Activated naive CD4-positive, alpha-beta T cell treated with anti-CD3 and anti-CD28 coated beads, Interleukin-2, amount 10 ng/mL, durations not matched to agents 7 days and 5 days (primary cell): Measurements from ENCODE around the gene PGA5.
A peak's percentile ranks its signal among the peaks of the same experiment; 100 is the strongest.

ENCODE experiments used
- CTCF ChIA-PET: fragments of 350-600 bp; sonication (Branson Sonifier 250); formaldehyde crosslinking; loops from one replicate; lab custom pipeline; 2021; ENCODE audit warnings: antibody characterized with exemption; lab: Charles Lee
- DNase-seq: peaks from one replicate; pipeline ENCODE4 v3.0.0-alpha.2; 2020
- H3K27ac Mint-ChIP-seq: one replicate; pipeline ENCODE4 v1.8.0; 2021; ENCODE audit warnings: mild to moderate bottlenecking, moderate library complexity, mixed read lengths
- H3K27me3 Mint-ChIP-seq: one replicate; pipeline ENCODE4 v1.8.0; 2021; ENCODE audit warnings: mild to moderate bottlenecking, mixed read lengths
- H3K36me3 Mint-ChIP-seq: one replicate; pipeline ENCODE4 v1.8.0; 2021; ENCODE audit warnings: mixed read lengths
- H3K4me1 Mint-ChIP-seq: one replicate; pipeline ENCODE4 v1.8.0; 2021; ENCODE audit warnings: mixed read lengths
- H3K4me3 Mint-ChIP-seq: one replicate; pipeline ENCODE4 v1.8.0; 2021; ENCODE audit warnings: mild to moderate bottlenecking, moderate library complexity, mixed read lengths
- H3K9me3 Mint-ChIP-seq: one replicate; pipeline ENCODE4 v1.8.0; 2021; ENCODE audit warnings: mixed read lengths

The PGA5 gene

DNA sequence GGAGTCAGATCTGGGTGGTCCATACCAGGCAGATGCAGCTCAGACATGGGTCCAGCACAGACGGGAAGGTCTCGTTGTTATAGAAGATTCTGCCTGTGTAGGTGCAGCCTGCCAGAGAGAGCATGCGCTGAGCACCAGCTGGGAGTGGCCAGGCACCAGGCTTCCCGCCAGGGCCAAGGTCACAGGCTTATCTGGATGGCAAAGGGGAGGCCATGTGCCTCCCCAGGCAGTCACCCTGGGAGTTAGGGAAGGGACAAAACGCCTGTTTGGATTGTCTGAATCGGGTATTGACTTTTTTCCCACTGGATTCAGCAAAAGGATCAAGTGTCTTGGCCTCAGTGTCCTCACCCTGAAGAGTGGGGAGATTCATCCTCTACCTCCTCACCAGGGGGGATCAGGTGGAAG, 26.5 kb downstream of the PGA5 start:
- H3K27ac Mint-ChIP-seq: no peak overlapping the region
- CTCF ChIA-PET: interaction anchor here (2.0 kb wide), 1 partner anchor 13 kb away, joined by 6 read pairs; no protein-coding TSS in a partner anchor

DNA sequence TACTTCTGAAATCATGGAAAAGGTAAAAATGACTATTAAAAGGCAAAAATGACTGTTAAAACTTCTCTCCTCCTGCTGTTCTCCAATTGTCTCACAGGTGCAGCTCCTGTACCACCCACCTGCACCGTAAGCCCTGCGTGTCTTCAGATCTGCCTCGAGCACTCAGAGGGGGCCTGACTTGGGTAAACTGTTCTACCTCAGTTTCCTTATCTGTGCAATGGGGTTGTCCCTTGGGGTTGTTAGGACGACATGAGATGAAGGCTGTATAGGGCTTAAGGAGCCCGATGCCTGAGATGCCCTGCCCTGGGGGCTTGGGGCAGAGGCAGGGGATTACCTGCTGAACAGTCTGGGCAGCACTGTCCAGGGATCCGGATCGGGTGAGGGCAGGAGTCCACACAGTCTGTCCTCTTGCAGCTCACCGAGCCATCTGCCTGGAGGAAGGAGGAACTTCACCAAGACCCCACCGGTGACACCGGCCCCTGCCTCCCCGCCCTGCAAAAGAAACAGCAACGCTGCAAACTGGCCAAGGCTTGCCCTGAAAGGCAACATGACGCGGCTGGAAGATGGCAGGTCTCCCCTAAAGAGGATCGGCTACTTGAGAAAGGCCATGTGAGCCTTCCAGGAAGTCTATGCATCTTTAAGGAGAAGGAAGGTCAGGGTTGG, 27.7 kb downstream of the PGA5 start:
- Mint-ChIP-seq H3K36me3 (no peaks in the 10 kb centered on the region), H3K27me3 (no peaks in the 10 kb centered on the region), H3K9me3 (no peaks in the 10 kb centered on the region), H3K27ac (no peak overlapping the region), H3K4me3 (no peak overlapping the region), H3K4me1 (no peaks in the 10 kb centered on the region)
- DNase-seq: no peak
- CTCF ChIA-PET: interaction anchor here (1.1 to 2.0 kb wide), 3 partner anchors 13 to 68 kb away, joined by 3 to 6 read pairs (median 4); no protein-coding TSS in a partner anchor

More for the DNA sequence above, 26.5 kb downstream of the PGA5 start:
- Mint-ChIP-seq H3K4me3 (no peak overlapping the region), H3K27me3 (no peaks in the 10 kb centered on the region), H3K4me1 (no peaks in the 10 kb centered on the region), H3K36me3 (no peaks in the 10 kb centered on the region), H3K9me3 (no peaks in the 10 kb centered on the region)
- DNase-seq: no peak

DNA sequence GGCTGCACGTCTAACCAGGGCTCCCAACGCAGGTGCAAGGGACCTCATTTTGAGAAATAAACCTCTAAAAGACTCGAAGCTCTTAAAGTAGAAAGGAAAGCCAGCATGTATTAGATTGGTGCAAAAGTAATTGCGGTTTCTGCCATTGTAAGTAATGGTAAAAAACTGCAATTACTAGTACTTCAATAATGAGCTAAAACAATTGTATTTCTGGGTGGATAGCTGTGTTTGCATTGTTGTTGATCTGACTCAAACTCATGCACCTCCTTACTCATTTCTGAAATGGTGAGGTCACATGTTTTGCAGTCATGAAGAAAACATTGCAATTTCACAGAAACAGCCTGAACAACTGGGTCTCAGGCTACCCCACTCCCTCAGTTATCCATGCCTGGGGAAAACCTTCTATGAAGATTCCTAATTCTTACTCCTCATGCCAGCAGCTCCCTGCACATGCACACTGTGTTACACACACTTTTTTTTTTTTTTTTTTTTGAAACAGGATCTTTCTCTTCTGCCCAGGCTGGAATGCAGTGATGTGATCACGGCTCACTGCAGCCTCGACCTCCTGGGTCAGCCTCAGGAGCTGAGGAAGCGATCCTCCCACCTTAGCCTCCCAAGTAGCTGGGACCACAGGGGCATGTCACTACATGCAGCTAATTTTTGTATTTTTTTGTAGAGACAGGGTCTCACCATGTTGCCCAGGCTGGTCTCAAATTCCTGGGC, 29.5 kb downstream of the PGA5 start:
- CTCF ChIA-PET: interaction anchor here (0.6 to 1.7 kb wide), 6 partner anchors 12 to 367 kb away, joined by 3 to 8 read pairs (median 4); partner anchors contain the start of gene VWCE
- Mint-ChIP-seq H3K9me3 (no peaks in the 10 kb centered on the region), H3K27me3 (no peaks in the 10 kb centered on the region), H3K36me3 (no peaks in the 10 kb centered on the region), H3K27ac (no peak overlapping the region), H3K4me3 (no peak overlapping the region), H3K4me1 (no peaks in the 10 kb centered on the region)
- DNase-seq: no peak

DNA sequence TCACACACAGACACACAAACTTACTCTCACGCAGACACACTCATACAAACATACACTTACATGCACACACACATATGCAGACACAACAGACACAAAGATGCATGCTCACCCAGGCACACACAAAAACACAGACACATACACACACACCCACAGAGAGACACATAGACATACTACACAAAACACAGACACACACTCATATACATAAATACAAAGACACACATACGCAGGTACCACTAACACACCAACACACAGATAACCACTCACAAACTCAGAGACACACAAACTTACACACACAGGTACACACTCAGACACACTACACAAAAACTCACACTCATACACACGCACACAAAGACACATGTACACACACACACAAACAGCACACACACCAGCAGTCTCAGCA, 31.8 kb downstream of the PGA5 start:
- H3K4me3 Mint-ChIP-seq: no peak overlapping the region
- DNase-seq: no peak
- H3K4me1 Mint-ChIP-seq: no peaks in the 10 kb centered on the region
- CTCF ChIA-PET: interaction anchor here (1.0 kb wide), 1 partner anchor 18 kb away, joined by 3 read pairs; no protein-coding TSS in a partner anchor
- H3K27me3 Mint-ChIP-seq: no peaks in the 10 kb centered on the region
- H3K9me3 Mint-ChIP-seq: no peaks in the 10 kb centered on the region
- no peaks in the 10 kb centered on the region for H3K36me3 Mint-ChIP-seq
- no peak overlapping the region for H3K27ac Mint-ChIP-seq

DNA sequence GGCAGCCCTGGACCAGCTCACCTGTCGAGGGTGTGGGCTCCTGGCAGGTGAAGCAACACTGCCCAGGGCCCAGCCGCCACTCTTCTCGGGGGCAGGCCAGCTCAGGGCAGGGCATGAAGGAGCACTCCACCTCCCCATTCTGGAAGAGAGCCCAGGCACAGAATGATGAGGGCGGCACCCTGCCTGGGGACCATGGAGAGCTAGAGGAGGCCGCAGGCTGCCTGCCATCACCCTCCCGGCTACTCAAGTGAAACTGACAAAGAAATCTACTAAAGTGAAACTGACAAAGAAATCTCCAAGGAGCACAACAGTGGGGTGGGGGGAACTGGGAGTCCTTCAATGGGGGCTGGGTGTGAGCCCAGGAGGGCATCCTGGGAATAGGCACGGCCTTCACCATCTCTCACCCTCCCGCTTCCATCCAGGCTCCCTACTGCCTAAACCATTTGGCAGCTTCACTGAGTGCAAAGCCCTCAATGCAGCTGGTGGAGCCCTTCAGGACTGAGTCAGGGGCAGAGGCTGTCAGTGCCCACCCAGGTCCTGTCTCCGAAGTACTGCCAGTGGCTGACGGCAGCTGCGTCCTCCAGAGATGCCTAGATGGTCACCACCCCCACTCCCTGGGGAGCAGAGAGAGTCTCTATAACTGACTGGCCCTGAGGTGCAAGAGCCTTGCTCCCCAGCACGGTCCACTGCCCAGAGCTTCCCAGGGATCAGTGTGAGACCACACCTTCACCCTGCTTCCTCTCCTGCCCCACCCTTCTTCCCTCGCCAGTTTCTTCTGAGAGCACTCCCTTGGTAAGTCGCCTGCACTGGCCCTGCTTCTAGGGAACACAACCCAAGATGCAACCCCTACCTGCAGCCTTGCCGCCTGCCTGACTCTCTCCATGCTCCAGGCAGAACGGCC, 32.5 kb downstream of the PGA5 start:
- DNase-seq: no peak
- Mint-ChIP-seq H3K27ac (no peak overlapping the region), H3K27me3 (no peaks in the 10 kb centered on the region), H3K9me3 (no peaks in the 10 kb centered on the region), H3K4me1 (no peaks in the 10 kb centered on the region), H3K4me3 (no peak overlapping the region), H3K36me3 (no peaks in the 10 kb centered on the region)
- CTCF ChIA-PET: interaction anchor here (1.0 kb wide), 1 partner anchor 19 kb away, joined by 3 read pairs; no protein-coding TSS in a partner anchor

DNA sequence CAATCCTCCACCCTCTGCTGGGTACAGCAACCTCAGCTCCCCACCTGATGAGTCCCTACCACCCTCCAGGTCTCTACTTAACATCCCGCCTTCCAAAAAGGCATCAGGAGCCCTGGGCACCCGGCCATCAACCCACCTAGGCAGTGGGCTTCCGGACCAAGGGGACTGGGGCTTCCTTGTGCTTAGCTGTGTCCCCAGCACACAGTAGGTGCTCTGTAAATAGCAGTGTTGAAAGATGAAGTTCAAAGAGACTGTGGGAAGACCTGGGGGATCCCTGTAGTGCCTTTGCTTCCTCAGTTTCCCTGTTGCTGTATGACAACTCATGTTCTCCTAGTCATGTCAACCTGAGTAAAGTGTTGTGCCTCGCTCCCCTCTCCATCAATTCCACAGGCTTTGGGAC, 33.1 kb downstream of the PGA5 start:
- Mint-ChIP-seq H3K27ac (no peak overlapping the region), H3K4me3 (no peak overlapping the region), H3K9me3 (no peaks in the 10 kb centered on the region), H3K27me3 (no peaks in the 10 kb centered on the region), H3K36me3 (no peaks in the 10 kb centered on the region), H3K4me1 (no peaks in the 10 kb centered on the region)
- no peak for DNase-seq
- CTCF ChIA-PET: no interaction called here

DNA sequence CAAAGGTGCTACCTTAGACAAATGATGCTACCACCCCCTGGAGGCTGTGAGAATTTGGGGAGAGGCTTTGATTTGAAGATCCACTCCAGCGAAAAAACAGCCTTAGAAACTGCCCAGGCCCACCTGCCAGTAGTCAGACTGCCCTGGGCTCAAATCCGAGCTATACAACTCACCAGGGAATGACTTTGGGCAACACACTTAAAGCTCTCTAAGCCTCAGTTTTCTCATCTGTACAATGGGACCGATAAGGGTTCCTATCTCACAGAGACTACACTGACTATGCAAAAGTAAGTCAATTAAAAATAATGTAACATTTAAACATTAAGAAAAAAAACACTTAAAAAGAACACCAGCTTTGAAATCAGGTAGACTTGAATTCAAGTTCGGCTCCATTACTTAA, 34.2 kb downstream of the PGA5 start:
- DNase-seq: no peak
- H3K27me3 Mint-ChIP-seq: no peaks in the 10 kb centered on the region
- H3K4me1 Mint-ChIP-seq: no peaks in the 10 kb centered on the region
- CTCF ChIA-PET: interaction anchor here (1.0 kb wide), 1 partner anchor 20 kb away, joined by 3 read pairs; no protein-coding TSS in a partner anchor
- no peak overlapping the region for H3K27ac Mint-ChIP-seq
- H3K36me3 Mint-ChIP-seq: no peaks in the 10 kb centered on the region
- no peak overlapping the region for H3K4me3 Mint-ChIP-seq
- no peaks in the 10 kb centered on the region for H3K9me3 Mint-ChIP-seq

DNA sequence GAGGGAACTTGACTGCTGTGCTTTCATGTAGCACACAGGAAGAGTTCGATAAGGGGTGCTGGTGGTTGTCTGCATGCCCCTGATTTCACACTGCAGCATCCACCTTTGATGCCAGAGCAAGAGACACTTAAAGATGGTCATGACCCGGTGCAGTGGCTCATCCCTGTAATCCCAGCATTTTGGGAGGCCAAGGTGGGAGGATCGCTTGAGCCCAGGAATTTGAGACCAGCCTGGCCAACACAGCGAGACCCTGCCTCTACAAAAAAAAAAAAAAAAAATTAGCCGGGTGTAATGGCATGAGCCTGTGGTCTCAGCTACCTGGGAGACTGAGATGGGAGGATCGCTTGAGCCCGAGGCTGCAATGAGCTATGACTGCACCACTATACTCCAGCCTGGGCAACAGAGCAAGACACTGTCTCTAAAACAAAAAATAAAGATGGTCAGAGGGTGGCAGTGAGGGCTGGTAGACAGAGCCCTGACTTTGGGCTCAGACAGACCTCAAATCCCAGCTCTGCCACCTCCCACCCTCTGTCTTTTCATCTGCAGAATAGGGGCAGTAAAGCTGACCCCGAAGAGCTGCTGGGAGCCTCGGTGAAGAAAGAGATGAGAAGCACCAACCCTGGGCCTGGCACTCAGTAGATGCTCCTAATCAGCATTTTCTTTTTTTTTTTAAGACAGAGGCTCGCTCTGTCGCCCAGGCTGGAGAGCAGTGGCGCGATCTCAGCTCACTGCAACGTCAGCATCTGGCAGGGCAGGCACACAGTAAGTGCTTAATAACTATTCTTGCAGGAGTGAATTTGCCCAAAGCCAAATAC, 36.4 kb downstream of the PGA5 start:
- Mint-ChIP-seq H3K36me3 (no peaks in the 10 kb centered on the region), H3K9me3 (no peaks in the 10 kb centered on the region), H3K4me3 (no peak overlapping the region), H3K27me3 (no peaks in the 10 kb centered on the region), H3K27ac (no peak overlapping the region), H3K4me1 (no peaks in the 10 kb centered on the region)
- CTCF ChIA-PET: interaction anchor here (0.7 to 1.1 kb wide), 4 partner anchors 12 to 158 kb away, joined by 3 to 4 read pairs (median 3); no protein-coding TSS in a partner anchor
- no peak for DNase-seq

DNA sequence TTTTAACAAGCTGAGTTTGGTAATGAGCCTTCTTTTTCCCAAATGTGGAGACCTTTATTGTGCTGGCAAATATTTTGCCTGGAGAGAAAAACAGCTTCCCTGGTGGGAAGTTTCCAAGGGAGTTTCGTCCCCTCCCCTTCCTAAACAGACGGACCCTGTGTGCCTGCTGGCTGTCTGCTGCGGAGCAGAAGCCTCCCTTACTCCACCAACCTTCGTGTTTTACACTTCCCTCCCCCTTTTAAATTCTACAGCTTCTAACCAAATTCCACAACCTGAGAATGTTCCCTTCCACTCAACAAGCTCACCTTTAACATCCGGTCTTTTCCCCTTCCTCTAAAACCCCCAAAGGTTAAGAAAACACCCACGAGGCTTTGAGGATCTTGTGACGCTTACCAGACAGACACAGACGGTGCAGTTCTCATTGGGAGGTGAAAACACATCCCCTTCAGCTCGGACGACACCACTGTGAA, 37.1 kb downstream of the PGA5 start:
- Mint-ChIP-seq H3K27ac (no peak overlapping the region), H3K27me3 (peaks cover 3% of the 10 kb centered on the region), H3K9me3 (no peaks in the 10 kb centered on the region), H3K36me3 (no peaks in the 10 kb centered on the region), H3K4me1 (no peaks in the 10 kb centered on the region), H3K4me3 (no peak overlapping the region)
- no peak for DNase-seq
- CTCF ChIA-PET: interaction anchor here (0.8 to 1.2 kb wide), 4 partner anchors 11 to 157 kb away, joined by 3 to 4 read pairs (median 3); no protein-coding TSS in a partner anchor

DNA sequence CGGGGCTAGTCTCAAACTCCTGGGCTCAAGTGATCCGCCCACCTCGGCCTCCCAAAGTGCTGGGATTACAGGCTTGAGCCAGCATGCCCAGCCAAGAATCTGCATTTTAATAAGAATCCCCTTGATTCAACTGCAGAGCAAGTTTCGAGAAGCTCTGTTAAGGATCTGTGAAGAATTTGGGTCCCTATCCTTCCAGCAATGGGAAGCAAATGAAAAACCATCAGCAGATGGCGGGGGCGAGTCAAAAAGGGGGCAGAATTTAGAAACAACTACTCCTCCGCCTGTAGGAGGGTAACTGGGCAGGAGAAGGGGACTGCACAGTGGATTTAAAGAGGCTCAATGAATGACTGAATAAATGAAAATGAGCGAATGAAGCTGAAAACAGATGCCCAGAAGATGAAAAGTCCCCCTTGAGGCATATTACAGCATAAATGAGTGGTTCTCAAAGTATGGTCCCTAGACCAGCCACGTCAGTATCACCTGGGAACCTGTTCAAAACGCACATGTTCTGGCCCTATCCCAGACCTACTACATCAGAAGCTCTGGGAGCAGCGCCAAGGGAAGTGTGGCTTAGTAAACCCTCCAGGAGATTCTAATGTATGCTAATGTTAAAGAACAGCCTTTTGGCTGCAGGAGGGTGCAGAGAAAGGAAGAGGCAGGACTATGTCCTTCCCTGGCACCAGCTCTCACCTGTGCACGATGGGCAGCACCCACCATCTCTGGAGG, 39.1 kb downstream of the PGA5 start:
- CTCF ChIA-PET: interaction anchor here (1.4 kb wide), 1 partner anchor 106 kb away, joined by 3 read pairs; no protein-coding TSS in a partner anchor
- Mint-ChIP-seq H3K27me3 (peaks cover 3% of the 10 kb centered on the region), H3K27ac (no peak overlapping the region), H3K4me3 (no peak overlapping the region), H3K36me3 (no peaks in the 10 kb centered on the region), H3K4me1 (no peaks in the 10 kb centered on the region), H3K9me3 (no peaks in the 10 kb centered on the region)
- no peak for DNase-seq

DNA sequence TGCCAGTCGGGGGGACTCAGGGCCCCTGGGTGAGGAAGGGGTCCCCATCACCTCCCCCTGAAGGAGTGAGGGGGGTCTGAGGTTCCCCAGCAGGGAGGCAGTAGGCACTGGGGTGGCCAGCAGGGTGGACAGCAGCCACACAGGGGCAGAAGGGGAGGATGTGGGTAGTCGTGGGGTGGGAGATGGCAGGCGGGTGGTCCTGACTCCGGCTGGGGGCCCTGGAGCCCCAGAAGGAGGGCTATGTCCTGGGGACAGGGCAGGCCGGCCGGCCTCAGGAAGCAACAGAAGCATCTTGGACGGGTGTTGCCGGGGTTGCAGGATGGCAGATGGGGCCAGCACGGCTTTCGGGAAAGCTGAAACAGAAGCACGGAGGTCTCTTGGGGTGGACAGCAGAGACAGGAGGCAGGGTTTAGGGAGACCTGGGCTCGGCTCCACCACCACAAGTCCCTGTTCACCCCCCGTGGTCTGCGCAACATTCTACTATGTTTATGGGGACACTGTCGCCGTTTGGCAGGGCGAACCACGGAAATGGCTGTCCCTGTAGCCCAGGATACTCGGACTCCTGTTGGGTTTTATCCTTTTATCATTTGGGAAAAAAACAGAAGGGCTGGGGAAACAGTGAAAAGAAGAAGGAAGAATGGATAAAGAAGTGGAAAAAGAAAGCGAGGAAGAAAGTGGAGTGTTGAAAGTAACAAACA, 40.1 kb downstream of the PGA5 start:
- no peak for DNase-seq
- CTCF ChIA-PET: interaction anchor here (1.4 kb wide), 1 partner anchor 105 kb away, joined by 3 read pairs; no protein-coding TSS in a partner anchor
- no peaks in the 10 kb centered on the region for H3K4me1 Mint-ChIP-seq
- H3K27me3 Mint-ChIP-seq: peaks cover 3% of the 10 kb centered on the region
- no peak overlapping the region for H3K27ac Mint-ChIP-seq
- no peak overlapping the region for H3K4me3 Mint-ChIP-seq
- no peaks in the 10 kb centered on the region for H3K9me3 Mint-ChIP-seq
- H3K36me3 Mint-ChIP-seq: no peaks in the 10 kb centered on the region

DNA sequence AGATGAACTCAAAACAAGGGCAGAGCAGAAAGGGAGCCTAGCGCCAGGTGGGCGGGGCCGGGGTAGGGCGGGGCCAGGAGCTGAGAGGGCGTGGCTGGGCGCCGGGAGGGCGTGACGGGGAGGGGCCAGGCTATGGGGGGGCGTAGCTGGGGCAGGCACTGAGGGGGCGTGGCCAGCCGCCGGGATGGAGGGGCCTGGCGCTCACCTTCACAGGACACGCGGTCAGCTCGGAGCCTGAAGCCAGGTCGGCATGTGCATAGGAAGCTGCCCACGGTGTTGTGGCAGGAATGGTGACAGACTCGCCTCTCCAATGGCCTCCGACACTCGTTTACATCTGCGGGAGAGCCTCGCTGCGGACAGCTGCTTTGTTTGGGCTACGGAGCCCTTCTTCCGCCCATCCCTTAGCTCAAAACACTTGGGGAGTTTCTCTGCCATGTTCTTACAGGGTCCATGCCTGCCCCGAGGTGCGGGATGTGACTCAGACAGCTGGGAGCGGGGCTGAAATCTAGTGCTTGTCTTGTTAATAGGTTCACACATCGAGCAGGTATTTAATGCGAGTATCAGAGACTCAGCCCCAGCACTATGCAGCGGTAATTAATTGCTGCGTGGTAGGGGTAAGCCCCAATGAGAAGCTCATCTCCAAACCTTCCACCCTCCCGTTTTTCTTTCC, 40.7 kb downstream of the PGA5 start:
- no peaks in the 10 kb centered on the region for H3K4me1 Mint-ChIP-seq
- CTCF ChIA-PET: no interaction called here
- no peak overlapping the region for H3K27ac Mint-ChIP-seq
- H3K27me3 Mint-ChIP-seq: peaks cover 3% of the 10 kb centered on the region
- no peak overlapping the region for H3K4me3 Mint-ChIP-seq
- H3K9me3 Mint-ChIP-seq: no peaks in the 10 kb centered on the region
- peak; percentile 36 for DNase-seq
- H3K36me3 Mint-ChIP-seq: no peaks in the 10 kb centered on the region
